ENCODE results near the gene HS6ST1. TPM values are rescaled to one million over a fixed set of nuclear protein-coding genes. Genes with fewer than 3 reads are reported as not detected.

Gene HS6ST1
- polyA plus RNA-seq, 1 donor (not counting 4 experiments of a cell fraction or from before 2014, with no cell fraction given): 6.3 TPM

GRCh38 chr2:128279786-128280157 is 38.9 kb downstream of the HS6ST1 start:
- Histone ChIP-seq H3K79me2 (ENCODE audit: control insufficient read depth, insufficient read depth, low read length) (peaks cover 10% of the 10 kb centered on the region), H3K9me3 (ENCODE audit: control insufficient read depth, low read depth, low read length) (peaks cover 2% of the 10 kb centered on the region), H2AFZ (ENCODE audit: control insufficient read depth, low read length) (no peak overlapping the region), H3K36me3 (ENCODE audit: control insufficient read depth in 2 of 2, extremely low read depth in 1 of 2, insufficient read depth in 2 of 2, low read length in 2 of 2) (peaks cover 6 to 7% of the 10 kb centered on the region in 2 experiments), H3K4me1 (ENCODE audit: control insufficient read depth, extremely low read depth, insufficient read depth, low read length) (no peaks in the 10 kb centered on the region), H3K27me3 (ENCODE audit: control insufficient read depth, extremely low read depth, insufficient read depth, low read length) (no peaks in the 10 kb centered on the region), H3K9me1 (ENCODE audit: control insufficient read depth, extremely low read depth, insufficient read depth, low read length) (no peaks in the 10 kb centered on the region), H3K9ac (ENCODE audit: control insufficient read depth, extremely low read depth, insufficient read depth, low read length) (no peak overlapping the region), H3K4me3 (ENCODE audit: control insufficient read depth in 2 of 3, extremely low read depth in 1 of 3, insufficient read depth in 2 of 3, low read depth in 1 of 3, low read length in 3 of 3) (no peak overlapping the region), H3K27ac (ENCODE audit: control insufficient read depth, insufficient read depth, low read length) (no peak overlapping the region), H4K20me1 (ENCODE audit: control insufficient read depth, extremely low read depth, insufficient read depth, low read length) (peaks cover 3% of the 10 kb centered on the region), H3K4me2 (ENCODE audit: control insufficient read depth, extremely low read depth, insufficient read depth, low read depth, low read length) (no peak overlapping the region)
- DNase-seq (ENCODE audit: low read depth, low spot score) (no peak), FAIRE-seq (no peak)
- TF ChIP-seq, protein P1, sequence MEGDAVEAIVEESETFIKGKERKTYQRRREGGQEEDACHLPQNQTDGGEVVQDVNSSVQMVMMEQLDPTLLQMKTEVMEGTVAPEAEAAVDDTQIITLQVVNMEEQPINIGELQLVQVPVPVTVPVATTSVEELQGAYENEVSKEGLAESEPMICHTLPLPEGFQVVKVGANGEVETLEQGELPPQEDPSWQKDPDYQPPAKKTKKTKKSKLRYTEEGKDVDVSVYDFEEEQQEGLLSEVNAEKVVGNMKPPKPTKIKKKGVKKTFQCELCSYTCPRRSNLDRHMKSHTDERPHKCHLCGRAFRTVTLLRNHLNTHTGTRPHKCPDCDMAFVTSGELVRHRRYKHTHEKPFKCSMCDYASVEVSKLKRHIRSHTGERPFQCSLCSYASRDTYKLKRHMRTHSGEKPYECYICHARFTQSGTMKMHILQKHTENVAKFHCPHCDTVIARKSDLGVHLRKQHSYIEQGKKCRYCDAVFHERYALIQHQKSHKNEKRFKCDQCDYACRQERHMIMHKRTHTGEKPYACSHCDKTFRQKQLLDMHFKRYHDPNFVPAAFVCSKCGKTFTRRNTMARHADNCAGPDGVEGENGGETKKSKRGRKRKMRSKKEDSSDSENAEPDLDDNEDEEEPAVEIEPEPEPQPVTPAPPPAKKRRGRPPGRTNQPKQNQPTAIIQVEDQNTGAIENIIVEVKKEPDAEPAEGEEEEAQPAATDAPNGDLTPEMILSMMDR (optimal IDR thresholded peaks at IDR 0.05 in 1 of 3, IDR thresholded peaks at IDR 0.05 in 1 of 3, conservative IDR thresholded peaks at IDR 0.05 in 1 of 3; ENCODE audit: extremely low read depth in 1 of 3, insufficient read depth in 2 of 3, low read length in 3 of 3): no peak
- no peak for TF ChIP-seq EZH2 (IDR thresholded peaks at IDR 0.05; ENCODE audit: low read length)
- dilution Hi-C loops (cut with MboI; ENCODE audit: extremely low pct_ligation_motif_present, low sequenced_read_pairs): no loop called here

GRCh38 chr2:128279009-128279408 is 39.7 kb downstream of the HS6ST1 start:
- no peaks in the 10 kb centered on the region for H3K4me1 ChIP-seq (ENCODE audit: control insufficient read depth, extremely low read depth, insufficient read depth, low read length)
- H2AFZ ChIP-seq (ENCODE audit: control insufficient read depth, low read length): no peak overlapping the region
- dilution Hi-C loops (cut with MboI; ENCODE audit: extremely low pct_ligation_motif_present, low sequenced_read_pairs): no loop called here
- H3K4me3 ChIP-seq (ENCODE audit: control insufficient read depth in 2 of 3, extremely low read depth in 1 of 3, insufficient read depth in 2 of 3, low read depth in 1 of 3, low read length in 3 of 3): no peak overlapping the region
- peaks cover 7% of the 10 kb centered on the region for H3K79me2 ChIP-seq (ENCODE audit: control insufficient read depth, insufficient read depth, low read length)
- FAIRE-seq: no peak
- DNase-seq (ENCODE audit: low read depth, low spot score): no peak
- H3K4me2 ChIP-seq (ENCODE audit: control insufficient read depth, extremely low read depth, insufficient read depth, low read depth, low read length): no peak overlapping the region
- peaks cover 5% of the 10 kb centered on the region for H3K9me3 ChIP-seq (ENCODE audit: control insufficient read depth, low read depth, low read length)
- H3K9ac ChIP-seq (ENCODE audit: control insufficient read depth, extremely low read depth, insufficient read depth, low read length): no peak overlapping the region
- H3K27me3 ChIP-seq (ENCODE audit: control insufficient read depth, extremely low read depth, insufficient read depth, low read length): no peaks in the 10 kb centered on the region
- no peaks in the 10 kb centered on the region for H3K9me1 ChIP-seq (ENCODE audit: control insufficient read depth, extremely low read depth, insufficient read depth, low read length)
- no peak overlapping the region for H3K27ac ChIP-seq (ENCODE audit: control insufficient read depth, insufficient read depth, low read length)
- peaks cover 3% of the 10 kb centered on the region for H4K20me1 ChIP-seq (ENCODE audit: control insufficient read depth, extremely low read depth, insufficient read depth, low read length)
- TF ChIP-seq, protein P1 (optimal IDR thresholded peaks at IDR 0.05 in 1 of 3, IDR thresholded peaks at IDR 0.05 in 1 of 3, conservative IDR thresholded peaks at IDR 0.05 in 1 of 3; ENCODE audit: extremely low read depth in 1 of 3, insufficient read depth in 2 of 3, low read length in 3 of 3): no peak
- TF ChIP-seq EZH2 (IDR thresholded peaks at IDR 0.05; ENCODE audit: low read length): no peak
- H3K36me3 ChIP-seq (ENCODE audit: control insufficient read depth in 2 of 2, extremely low read depth in 1 of 2, insufficient read depth in 2 of 2, low read length in 2 of 2): peaks cover 6 to 7% of the 10 kb centered on the region in 2 experiments
